Bronchial epithelial cell (primary cell): Measurements from ENCODE around the gene RXFP2. TPM values are rescaled to one million over a fixed set of nuclear protein-coding genes. Genes with fewer than 3 reads are reported as not detected.

Source experiments
- DNase-seq: peaks from one replicate; pipeline ENCODE4 v3.0.0-alpha.2; 2010; ENCODE audit warnings: low read depth
- FAIRE-seq: peaks from 2 replicates; lab custom pipeline; 2011; peaks lifted over from hg19 to GRCh38; lab: Jason Lieb, UNC
- H3K27me3 ChIP-seq: 2 replicates; pipeline ENCODE4 v1.5.1; 2011; ENCODE audit warnings: low read length; ENCODE audit not compliant: control insufficient read depth, insufficient read depth
- H3K36me3 ChIP-seq: 2 replicates; pipeline ENCODE4 v1.5.1; 2011; ENCODE audit warnings: low read length; ENCODE audit not compliant: control insufficient read depth, insufficient read depth
- H3K4me3 ChIP-seq: 2 replicates; pipeline ENCODE4 v1.5.1; 2011; ENCODE audit warnings: mild to moderate bottlenecking, low read depth, low read length, control low read depth
- CTCF ChIP-seq: IDR thresholded peaks from 2 replicates; pipeline ENCODE4 v1.5.1; 2011; ENCODE audit warnings: mild to moderate bottlenecking, moderate library complexity, low read length, control low read depth, inconsistent platforms; ENCODE audit not compliant: insufficient read depth, severe bottlenecking
- total RNA-seq: library from RNA; depleted of rRNA; stranded (reverse); fragments of >200 nt; gene quantifications from 2 replicates; pipeline ENCODE4 v1.2.1, GENCODE V29; 2014

Gene RXFP2
- not detected in 2 replicates for total RNA-seq

- no peak for TF ChIP-seq CTCF
- H3K27me3 ChIP-seq = no peaks in the 10 kb centered on the region
- DNase-seq (no peak), FAIRE-seq (no peak)
- H3K36me3 ChIP-seq = no peaks in the 10 kb centered on the region
- H3K4me3 ChIP-seq = no peak within 1 kb of the TSS
Observed at GRCh38 chr13:31739226-31739625, at the start of gene RXFP2. RXFP2 (plus strand) TSS chr13:31739526; CDS start chr13:31739613, 87 bp downstream.

GRCh38 chr13:31697290-31697689 lies 42.0 kb upstream of the RXFP2 start:
- Histone ChIP-seq H3K27me3 (no peaks in the 10 kb centered on the region), H3K36me3 (no peaks in the 10 kb centered on the region), H3K4me3 (no peak overlapping the region)
- DNase-seq = peak; percentile 11
- FAIRE-seq = no peak
- TF ChIP-seq CTCF = no peak

- Histone ChIP-seq H3K36me3 (no peaks in the 10 kb centered on the region), H3K27me3 (no peaks in the 10 kb centered on the region), H3K4me3 (no peak overlapping the region)
- FAIRE-seq = no peak
- no peak for DNase-seq
- TF ChIP-seq CTCF = no peak
Observed at GRCh38 chr13:31699650-31700049, 39.7 kb upstream of the RXFP2 start.

GRCh38 chr13:31703780-31704179 lies 35.5 kb upstream of the RXFP2 start:
- Histone ChIP-seq H3K4me3 (no peak overlapping the region), H3K27me3 (no peaks in the 10 kb centered on the region), H3K36me3 (no peaks in the 10 kb centered on the region)
- FAIRE-seq (no peak), DNase-seq (no peak)
- TF ChIP-seq CTCF = no peak

- DNase-seq (no peak), FAIRE-seq (no peak)
Observed at GRCh38 chr13:31706105-31706504, 33.2 kb upstream of the RXFP2 start.

More at GRCh38 chr13:31706105-31706504, 33.2 kb upstream of the RXFP2 start:
- Histone ChIP-seq H3K36me3 (no peaks in the 10 kb centered on the region), H3K4me3 (no peak overlapping the region), H3K27me3 (no peaks in the 10 kb centered on the region)
- TF ChIP-seq CTCF = no peak
